ENCODE results near the gene TUBGCP6.

DNA sequence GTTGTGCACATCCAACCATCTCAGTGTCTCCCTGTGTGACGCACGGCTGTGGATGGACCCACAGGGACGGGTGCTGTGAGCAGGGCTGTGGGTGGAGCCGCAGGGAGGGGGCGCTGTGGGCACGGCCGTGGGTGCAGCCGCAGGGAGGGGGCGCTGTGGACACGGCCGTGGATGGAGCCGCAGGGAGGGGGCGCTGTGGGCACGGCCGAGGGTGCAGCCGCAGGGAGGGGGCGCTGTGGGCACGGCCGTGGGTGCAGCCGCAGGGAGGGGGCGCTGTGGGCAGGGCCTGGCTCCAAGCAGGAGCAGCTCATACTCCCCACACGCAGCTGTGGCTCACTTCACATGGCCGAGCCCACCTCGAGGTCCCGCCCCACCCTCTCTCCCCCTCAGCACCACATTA lies 31.3 kb upstream of the TUBGCP6 start:
- TF ChIP-seq, protein P1, sequence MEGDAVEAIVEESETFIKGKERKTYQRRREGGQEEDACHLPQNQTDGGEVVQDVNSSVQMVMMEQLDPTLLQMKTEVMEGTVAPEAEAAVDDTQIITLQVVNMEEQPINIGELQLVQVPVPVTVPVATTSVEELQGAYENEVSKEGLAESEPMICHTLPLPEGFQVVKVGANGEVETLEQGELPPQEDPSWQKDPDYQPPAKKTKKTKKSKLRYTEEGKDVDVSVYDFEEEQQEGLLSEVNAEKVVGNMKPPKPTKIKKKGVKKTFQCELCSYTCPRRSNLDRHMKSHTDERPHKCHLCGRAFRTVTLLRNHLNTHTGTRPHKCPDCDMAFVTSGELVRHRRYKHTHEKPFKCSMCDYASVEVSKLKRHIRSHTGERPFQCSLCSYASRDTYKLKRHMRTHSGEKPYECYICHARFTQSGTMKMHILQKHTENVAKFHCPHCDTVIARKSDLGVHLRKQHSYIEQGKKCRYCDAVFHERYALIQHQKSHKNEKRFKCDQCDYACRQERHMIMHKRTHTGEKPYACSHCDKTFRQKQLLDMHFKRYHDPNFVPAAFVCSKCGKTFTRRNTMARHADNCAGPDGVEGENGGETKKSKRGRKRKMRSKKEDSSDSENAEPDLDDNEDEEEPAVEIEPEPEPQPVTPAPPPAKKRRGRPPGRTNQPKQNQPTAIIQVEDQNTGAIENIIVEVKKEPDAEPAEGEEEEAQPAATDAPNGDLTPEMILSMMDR (IDR thresholded peaks at IDR 0.05) = no peak
- TF ChIP-seq POLR2A (IDR thresholded peaks at IDR 0.05) = no peak
- no peak for TF ChIP-seq POLR2AphosphoS5 (IDR thresholded peaks at IDR 0.05)

Data from breast epithelium (tissue), 3 donors.